Stimulated activated CD4-positive, alpha-beta T cell treated with anti-CD3 and anti-CD28 coated beads, Interleukin-12 subunit alpha, Interleukin-12 subunit beta, amount 100 ng/mL, for 4 hours (primary cell): ENCODE measurements around the gene PPP1R14D.
"Not testable (repeated sequence)": the region's sequence is repeated elsewhere in the genome, so short reads cannot be mapped to it uniquely, and the experiment has no call there.

Experiments
- DNase-seq: peaks from one replicate; pipeline ENCODE4 v3.0.0-alpha.2; 2020

PPP1R14D gene, protein sequence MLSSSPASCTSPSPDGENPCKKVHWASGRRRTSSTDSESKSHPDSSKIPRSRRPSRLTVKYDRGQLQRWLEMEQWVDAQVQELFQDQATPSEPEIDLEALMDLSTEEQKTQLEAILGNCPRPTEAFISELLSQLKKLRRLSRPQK

DNA sequence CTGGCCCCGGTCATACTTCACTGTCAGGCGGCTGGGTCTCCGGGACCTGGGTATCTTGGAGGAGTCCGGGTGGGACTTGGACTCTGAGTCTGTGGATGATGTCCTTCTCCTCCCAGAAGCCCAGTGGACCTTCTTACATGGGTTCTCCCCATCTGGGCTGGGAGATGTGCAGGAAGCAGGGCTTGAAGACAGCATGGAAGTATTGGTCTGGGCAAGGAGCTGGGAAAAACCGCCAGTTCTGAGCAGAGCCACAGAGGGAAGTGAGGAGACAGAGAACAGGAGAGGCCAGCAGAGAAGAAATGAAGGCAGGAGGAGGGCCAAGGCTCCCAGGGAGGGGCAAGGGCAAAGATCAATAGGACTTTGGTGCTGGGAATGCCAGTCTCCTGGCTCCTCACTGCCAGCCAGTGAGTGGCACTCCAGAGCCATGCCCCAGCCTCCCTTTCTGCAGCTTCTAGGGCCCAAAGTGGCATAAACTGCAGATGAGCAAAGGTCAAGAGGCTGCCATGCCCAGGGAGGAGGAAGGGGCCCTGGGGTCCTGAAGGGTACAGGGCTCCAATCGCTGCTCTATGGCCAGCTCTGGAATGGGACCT, at the start of gene PPP1R14D:
PPP1R14D (minus strand) TSS at position 262 of the 590 bp plus-strand sequence; CDS start at position 195, 67 bp downstream.
- no peak for DNase-seq

DNA sequence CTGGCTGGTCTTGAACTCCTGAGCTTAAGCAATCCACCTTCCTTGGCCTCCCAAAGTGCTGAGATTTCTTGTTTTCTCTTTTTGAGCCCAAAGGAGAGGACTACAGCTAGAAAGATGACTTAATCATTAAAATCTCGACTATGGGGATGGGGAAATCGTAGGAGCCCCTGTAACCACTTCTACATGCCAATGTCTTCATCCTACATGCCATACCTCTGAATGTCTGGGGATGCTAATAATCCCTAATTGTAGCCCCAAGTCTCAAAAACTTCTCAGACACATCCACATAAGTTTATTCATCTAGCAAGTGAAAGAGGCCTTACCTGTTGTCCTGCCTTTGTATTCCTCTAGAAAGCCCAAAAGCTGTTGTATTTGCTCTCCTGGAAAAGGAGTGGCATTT, 49.2 kb upstream of the PPP1R14D start:
- no peak for DNase-seq

DNA sequence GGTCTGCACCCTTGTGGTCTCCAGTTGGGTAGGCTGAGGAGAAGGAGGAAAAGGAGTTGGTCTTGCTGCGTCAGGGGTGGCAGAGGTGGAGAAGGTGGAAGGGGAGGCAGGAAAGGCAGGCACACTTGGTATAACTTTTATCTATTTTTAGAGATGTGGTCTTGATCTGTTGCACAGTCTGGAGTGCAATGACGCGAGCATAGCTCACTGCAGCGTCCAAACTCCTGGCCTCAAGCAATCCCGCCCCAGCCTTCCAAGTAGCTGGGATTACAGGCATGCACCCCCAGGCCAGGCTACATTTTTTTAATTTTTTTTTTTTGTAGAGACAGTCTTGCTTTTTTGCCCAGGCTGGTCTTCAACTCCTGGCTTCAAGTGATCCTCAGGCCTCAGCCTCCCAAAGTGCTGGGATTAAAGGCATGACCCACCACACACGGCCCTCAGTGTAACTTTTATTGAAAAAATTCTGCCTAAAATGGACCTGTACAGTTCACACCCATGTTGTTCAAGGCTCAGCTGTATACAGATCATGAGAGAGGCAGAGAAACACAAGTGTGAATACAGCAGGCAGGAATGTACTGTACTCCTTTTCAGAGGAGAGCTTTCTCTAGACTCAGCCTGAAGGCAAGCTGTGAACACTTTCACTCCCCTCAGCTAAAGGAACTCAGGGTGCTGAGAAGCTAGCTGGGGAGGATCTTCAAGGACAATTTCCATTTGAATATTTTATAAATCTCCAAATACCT, 47.7 kb upstream of the PPP1R14D start:
- no peak for DNase-seq

DNA sequence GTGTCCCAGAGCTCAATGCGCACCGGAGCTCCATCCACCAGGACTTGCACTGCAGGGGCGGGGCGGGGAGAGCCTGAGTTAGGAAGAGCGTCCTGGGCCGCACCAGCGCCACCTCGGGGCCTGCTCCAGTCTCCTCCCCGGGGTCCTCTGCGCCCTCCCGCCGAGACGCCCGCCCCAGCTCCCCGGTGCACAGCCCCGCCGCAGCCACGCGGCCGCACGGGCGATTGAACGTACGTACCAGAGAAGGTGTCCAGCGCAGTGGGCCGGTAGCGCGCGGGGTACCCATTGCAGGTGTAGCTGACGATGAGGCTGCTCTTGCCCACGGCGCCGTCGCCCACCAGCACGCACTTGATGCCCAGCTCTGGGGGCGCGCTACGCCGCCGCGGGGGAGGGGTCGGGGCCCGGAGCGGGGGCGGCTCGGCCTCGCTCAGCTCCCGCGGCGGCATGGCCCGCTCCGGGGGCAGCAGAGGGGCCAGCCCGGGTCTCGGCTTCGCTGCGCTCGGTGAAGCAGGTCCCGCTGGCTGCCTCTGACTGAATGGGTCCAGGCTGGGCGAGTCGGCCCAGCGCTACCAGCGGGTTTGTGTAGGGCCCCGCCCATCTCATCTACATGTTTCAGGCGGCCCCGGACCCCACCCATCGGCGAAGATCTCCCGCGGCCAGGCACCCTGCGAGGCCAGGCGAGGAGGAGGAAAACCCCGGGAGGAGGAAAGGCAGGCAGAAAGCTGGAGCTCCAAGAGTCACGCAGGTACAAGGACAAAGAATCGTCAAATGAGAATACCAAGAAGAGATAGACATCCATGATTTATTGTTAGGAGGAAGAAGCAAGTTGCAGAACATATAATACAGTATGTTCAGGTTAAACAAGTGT, 45.4 kb upstream of the PPP1R14D start, which contains the start of gene RHOV:
RHOV (minus strand) TSS at position 541 of the 868 bp plus-strand sequence; CDS start at position 446, 95 bp downstream.
- DNase-seq = peak; percentile 48

DNA sequence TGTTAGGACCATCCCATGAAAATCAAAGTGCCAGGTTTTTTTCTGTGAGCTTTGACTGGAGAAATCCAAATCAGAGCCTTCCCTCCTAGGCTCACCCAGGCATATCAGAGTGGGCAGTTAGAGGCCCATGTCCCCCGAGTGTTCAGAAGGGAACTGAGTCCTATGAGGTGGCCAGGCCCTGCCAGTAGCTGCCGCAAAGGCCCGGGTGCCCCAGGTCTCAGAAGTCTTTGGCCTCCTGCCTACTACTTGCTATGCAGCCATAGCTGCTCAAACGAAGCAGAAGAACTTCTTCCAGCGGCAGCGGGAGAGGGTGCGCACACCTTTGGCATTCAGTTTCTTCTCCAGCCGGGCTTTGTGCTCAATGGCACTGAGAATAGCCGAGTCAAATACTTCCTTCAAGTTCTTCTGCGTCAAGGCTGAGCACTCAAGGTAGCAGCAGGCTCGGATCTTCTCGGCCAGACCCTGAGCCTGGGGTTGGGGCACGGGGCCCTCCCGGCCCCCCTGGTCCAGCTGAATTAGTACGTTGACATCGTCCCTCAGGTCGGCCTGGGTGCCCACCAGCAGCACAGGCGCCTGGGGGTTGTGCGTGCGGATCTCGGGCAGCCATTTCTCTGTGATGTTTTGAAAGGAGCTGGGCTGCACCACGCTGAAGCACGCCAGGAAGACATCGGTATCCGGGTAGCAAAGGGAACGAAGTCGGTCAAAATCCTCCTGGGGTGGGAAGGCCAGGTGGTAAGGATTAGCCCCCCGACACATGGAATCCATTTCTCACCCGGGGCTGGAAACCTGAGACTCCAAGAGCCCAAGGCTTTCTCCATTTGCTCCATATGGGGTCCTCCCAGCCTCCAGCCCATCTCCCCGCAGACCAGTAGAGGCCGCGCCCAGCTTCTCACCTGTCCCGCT, 44.5 kb upstream of the PPP1R14D start:
- no peak for DNase-seq

DNA sequence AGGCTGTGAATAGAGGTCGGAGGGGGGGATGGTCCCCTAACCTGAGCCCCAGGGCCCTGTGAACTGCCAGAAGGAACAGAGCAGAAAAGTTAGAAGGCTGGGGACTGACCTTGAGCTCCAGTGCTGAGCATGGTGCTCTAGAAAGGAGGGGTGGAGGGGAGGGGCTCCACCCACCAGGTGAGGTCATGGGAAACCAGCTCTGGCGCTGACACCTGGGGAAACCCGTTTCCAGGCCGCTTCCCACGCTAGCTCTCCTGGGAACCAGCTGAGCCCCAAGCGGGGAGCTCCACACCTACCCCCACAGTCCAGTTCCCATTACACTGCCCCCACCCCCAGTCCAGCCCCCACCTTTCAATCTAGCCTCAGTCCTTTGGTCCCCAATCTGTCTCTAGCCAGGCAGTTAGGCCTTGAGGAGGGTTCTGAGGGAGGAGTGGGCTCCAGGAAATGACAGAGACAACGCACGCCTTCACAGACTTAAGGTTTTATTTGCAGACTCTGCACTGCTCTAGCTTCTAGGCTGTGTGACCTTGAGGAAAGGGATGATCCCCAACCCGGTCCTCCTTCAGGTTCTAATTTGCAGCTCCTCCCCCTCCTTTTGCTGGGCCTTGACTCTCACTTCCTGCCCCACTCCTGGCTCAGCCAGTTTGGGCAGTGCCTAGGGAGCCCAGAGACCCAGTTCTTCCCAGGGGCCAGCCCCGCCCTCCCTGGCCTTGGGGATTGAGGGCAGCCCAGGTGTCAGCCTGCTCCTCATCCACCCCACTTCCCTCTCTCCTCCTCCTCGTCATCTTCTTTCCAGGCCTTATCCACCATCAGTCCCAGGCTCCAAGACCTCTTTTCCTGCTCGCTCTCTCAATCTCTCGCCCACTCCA, 43.5 kb upstream of the PPP1R14D start:
- no peak for DNase-seq

DNA sequence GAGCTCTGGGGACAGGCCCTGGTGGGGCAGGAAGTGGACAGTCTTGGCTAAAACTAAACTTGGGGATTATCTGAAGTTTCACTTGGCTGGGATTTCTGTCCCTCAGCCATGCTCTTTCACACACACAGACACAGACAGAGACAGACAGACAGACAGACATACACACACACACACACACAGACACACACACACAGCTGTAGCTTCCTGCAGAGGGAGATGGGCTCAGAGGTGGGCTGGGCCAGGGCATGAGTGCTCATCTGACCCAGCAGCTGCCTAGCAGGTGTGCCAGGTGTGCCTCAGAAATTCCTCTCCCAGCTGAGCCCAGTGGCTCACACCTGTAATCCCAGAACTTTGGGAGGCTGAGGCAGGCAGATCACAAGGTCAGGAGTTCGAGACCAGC, 42.2 kb upstream of the PPP1R14D start:
- no peak for DNase-seq

DNA sequence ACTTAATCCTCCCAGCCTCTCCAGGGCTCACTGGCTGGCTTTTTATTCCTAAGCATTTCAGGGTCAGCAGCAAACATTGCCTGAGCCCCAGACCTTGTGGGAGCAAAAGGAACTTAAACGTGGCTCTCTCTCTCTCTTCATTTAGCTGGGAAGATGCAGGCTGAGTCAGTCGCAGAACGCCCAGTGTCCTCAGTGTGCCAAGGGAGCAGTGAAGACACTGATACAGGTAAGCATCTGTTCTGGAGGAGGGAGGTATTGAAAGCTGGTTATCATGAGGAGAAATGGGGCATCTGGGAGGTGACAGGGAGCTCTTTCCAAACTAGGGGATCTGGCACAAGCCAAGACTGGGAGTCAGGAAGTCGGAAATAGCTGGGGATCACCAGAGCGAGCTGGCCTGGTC, 41.2 kb upstream of the PPP1R14D start:
- DNase-seq = no peak

DNA sequence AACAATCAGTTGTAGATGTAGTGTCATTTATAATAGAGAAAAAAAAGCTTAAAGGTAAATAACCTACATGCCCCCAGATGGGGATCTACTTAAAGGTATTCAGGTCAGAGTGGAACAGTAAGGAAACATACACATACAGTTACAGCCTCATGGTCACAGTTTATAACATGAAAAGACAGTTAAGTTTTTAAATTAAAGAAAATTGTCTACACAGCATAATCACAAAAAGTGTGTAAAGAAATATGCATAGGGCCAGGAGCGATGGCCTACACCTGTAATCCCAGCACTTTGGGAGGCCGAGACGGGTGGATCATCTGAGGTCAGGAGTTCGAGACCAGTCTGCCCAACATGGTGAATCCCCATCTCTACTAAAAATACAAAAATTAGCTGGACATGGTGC, 38.7 kb upstream of the PPP1R14D start:
- DNase-seq = no peak

DNA sequence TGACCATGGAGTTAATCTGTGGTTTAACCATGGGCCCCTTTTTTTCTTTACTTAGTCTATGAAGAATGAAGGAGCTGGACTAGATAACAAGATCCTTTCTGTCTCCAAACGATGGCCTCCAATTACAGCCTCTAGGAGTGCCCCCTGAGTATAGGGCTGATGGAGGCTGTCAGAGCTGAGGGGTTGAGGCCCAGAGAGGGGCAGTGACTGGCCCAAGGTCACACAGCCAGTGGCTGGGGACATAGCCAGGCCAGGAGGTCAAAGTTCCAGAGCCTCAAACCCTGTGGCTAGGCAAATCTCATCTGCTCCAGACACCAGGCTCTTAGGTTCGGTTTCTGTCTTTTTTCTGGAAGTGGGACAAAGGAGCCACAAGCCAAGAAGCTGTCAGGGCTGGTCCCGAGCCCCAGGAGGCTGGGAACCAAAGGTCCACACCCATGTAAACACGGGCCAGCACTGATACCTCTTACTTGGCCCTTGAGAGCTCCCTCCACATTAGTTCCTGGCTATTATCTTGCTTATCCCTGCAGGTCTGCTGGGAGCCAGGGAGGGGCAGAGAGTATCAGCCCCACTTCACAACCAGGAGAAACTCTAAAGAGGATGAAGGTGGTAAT, 35.3 kb upstream of the PPP1R14D start:
- no peak for DNase-seq

DNA sequence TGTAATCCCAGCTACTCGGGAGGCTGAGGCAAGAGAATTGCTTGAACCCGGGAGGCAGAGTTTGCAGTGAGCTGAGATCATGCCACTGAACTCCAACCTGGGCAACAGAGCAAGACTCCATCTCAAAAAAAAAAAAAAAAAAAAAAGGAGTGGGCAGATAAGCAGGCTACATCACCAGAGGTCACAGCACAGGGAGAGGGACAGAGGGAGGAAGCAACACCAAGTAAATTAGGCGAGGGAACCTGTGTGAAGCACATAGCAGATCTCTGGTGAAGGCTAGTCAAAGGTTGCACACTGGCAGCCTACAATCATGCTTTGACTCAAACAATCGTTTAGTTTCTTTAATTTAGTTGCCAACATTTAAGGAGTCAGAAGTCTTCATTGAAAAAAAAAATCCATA, 32.6 kb upstream of the PPP1R14D start:
- DNase-seq = not testable (repeated sequence)

DNA sequence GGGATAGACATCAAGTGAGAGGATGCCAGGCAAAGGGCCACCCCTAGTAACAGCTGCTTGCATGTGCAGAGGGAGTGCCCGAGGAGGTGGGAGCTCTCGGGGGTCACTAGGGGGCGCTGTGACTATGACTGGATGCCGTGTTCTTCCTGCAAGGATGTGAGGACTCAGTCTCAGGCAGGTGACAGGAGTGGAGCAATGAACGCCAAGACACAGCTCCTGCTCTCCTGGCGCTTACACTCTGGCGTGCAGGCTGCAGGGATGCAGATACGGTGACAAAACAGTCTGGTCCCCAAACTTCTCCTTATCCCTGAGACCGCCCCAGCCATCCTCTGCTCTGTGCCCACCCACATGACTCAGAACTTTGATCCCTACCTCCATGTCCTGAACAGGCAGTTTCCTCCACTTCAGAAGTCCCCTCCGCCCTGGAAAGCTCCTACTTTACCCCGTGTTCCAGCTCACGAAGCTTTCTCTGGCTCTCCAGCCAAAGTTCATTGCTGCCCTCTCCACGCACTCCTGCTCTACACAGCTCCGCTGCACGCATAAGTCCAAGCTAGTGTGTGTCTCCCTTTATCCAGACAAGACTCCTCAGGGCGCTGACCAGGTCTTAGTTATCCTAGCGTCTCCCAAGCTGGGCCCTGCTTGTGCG, 30.8 kb upstream of the PPP1R14D start:
- DNase-seq = peak; percentile 83

DNA sequence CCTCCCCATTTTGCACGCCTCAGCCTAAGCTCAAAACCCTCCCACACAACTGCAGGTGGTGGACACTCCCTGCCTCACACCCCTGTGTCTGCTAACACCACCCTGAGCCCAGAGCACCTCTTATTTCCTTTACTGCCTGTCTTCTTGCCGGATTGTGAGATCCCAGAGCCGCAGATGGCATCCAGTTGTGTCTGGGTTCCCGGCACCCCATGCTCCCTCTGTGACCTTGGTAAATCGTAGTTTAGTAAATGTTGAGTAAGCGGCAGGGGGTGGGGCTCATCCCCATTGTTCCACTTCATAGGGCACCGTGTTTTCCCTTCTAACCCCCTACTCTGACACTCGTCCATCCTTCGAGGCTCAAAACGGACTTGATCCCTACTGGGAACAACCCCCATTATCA, 30.2 kb upstream of the PPP1R14D start:
- no peak for DNase-seq

DNA sequence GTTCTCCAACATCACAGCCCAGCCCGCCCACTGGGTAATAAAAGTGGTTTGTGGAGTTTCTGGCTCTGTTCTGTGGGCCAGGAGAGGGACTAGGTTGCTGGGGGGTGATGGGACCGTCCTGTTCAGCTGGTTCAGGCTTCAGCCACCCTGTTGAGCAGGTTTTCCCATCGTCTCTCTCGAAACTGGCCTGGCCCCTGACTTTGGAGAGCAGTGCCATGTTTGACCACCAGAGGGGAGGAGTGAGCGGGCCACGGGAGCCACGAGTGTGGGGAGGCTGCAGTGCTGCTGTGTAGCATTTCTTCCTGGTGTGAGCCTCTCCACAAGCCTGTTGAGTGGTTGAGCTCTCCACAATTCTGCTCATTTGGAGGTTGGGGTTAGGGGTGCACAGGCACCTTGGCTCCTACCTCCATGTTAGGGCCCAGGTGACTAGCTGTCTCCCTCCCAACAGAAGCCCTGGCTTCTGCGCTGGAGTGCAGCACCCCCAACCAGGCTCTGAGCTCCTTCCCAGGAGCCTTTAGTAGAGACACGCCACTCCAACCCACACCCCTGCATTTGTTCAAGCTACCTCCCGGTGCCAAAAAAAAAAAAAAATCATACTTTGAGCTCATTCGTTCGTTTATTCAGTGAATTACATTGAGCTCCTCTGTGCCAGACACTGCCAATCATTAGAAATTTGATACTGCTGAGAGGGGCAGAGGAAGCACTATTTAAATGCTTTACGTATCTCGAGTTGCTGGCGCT, 29.3 kb upstream of the PPP1R14D start:
- peak; percentile 78 for DNase-seq

DNA sequence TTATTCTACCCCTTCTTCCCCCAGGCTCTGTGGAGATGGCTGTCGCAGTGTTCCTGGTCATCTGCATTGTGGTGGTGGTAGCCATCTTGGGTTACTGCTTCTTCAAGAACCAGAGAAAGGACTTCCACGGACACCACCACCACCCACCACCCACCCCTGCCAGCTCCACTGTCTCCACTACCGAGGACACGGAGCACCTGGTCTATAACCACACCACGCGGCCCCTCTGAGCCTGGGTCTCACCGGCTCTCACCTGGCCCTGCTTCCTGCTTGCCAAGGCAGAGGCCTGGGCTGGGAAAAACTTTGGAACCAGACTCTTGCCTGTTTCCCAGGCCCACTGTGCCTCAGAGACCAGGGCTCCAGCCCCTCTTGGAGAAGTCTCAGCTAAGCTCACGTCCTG, 28.2 kb upstream of the PPP1R14D start:
- DNase-seq = no peak

DNA sequence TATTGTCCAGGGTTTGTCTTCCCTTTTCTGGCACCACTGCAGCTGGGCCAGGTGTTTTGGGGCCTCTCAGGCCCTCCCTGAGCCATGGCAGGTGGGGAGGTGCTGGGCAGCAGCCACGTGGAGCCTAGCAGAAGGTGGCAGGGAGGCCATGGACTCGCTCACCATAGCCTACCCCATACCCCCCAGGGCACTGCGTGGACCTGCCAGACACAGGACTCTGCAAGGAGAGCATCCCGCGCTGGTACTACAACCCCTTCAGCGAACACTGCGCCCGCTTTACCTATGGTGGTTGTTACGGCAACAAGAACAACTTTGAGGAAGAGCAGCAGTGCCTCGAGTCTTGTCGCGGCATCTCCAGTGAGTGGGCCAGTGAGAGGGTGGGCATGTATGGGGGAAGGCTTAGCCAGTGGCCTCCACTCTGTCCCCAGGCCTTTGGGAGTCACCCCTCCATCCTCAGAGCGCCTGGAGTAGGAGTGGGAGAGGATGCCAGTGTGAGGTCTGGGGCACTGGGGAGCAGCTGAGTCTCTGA, 27.3 kb upstream of the PPP1R14D start:
- DNase-seq = no peak

DNA sequence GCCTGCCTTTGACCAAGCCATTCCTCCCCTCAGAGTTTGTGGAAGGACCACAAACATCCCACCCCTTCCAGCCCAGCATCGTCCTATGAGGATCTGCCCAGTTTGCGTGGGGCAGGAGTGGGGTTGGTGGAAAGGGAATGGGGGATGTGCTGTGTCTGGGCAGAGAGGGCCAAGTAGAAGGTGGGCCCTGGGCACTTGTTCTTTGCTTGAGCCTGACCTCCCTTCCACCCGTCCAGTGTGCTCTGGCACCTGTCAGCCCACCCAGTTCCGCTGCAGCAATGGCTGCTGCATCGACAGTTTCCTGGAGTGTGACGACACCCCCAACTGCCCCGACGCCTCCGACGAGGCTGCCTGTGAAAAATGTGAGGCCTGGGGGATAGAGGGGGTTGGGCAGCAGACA, 25.7 kb upstream of the PPP1R14D start:
- no peak for DNase-seq

DNA sequence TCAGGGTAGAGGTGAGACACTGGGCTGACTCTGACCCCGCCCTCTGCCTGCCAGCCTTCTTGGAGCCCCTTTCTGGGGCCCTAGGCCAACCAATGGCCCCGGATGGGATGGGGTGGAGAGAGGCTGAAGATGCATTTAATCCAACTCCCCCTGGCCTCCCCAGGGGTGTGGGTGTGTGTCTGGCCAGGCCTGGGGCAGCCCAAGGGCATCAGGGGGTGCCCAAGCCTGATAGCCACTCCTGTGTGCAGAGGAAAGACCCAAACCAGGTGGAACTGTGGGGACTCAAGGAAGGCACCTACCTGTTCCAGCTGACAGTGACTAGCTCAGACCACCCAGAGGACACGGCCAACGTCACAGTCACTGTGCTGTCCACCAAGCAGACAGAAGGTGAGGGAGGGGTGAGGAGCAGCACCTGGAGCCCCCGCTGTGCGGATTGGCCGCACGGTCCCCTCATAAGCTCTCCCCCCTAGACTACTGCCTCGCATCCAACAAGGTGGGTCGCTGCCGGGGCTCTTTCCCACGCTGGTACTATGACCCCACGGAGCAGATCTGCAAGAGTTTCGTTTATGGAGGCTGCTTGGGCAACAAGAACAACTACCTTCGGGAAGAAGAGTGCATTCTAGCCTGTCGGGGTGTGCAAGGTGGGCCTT, 24.9 kb upstream of the PPP1R14D start:
- no peak for DNase-seq

DNA sequence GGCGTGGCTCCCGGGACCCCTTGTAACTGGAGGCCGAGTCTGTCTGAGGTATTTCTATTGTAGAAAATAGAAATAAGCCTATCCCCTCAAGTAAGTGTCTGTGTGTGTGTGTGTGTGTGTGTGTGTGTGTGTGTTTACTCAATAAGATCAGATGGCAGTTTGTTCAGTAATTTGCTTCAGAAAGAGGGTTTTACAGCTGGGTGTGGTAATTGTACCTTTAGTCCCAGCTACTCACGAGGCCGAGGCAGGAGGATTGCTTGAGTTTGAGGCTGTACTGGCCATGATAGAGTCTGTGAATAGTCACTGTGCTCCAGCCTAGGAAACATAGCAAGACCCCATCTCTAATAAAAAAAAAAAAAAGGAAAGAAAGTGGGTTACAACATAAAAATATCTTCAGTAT, 24.0 kb upstream of the PPP1R14D start:
- no peak for DNase-seq
